HG03196 (cell line): ENCODE results near the gene HSF4.

Source experiments
- ATAC-seq: cut with Tn5 transposase; IDR thresholded peaks from one replicate; pipeline ENCODE4 v1.9.1; 2021; ENCODE audit not compliant: unreplicated experiment

The HSF4 gene

DNA sequence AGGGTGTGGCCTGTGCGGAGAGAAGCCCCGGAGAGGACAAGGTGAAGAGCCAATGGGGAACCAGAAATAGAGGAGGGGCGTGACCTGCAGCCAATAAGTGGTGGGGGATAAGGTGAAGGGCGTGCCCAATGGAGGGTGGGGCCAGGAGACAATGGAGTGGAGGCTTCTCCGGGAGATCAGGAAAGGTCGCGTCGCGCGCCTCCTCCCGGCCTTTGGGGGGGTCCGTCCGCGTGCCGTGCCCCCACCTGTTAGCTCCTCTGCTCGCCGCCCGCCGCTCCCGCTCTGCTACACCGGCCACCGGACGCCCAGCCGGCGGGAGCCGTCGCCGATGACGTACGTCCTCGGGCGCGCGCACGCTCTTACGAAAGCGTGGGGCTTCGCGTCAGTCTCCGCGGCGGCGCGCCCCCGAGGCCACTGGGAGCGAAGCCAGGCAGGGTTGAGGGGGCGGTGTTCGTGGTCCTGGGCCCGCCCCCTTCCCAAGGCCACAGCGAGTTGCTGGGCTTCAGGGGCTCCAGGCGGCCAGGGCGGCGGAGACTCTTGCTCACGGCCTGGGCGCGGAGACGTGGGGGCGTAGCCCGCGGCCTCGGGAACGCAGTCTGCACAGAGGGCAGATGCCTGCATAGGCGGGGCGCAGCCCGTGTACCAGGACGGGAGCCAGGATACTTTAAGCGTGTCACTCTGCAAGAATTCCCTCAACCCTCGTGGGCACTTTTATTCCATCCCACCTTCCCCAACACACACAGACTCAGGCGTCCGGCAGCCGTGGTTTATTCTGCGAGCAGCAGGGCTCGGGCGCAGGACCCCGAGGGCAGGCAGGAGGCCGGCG is 19.3 kb downstream of the HSF4 start, which contains the start of gene MATCAP1:
Gene MATCAP1 (minus strand): TSS at position 337 of the 826 bp plus-strand sequence. CDS start 3,353 bp downstream, outside the sequence.
- ATAC-seq = peak; percentile 86

GRCh38 chr16:67184453-67184994 is 20.0 kb downstream of the HSF4 start:
- peak; percentile 9 for ATAC-seq

DNA sequence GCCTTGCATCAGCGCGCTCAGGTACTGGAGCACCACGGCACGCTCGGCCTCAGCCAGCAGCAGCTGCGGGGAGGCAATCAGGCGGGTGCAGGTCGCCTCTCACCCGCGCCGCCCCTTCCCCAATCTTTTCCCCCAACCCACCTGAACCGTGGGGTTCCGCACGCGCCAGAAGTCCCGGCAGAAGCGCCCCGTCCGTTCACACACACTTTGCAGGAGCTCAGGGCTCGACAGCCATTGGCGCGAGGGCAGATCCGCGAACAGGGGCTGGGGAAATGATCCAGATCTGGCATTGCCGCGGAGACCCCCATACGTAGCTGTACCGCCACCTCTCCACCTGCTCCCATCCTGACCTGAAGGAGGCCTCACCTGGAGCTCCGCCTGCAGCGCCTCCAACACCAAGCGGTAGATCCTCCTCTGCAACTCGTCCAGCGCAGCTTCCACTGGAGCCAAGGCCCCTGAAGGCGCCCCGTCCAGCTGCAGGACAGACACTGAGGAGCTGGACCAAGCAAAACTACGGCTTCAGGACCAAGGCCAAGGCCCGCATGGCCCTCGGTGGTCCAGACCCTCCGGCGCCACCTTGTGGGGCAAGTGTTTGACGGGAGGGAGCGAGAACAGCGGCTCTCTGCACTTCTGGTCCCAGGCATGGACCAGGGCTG is 20.6 kb downstream of the HSF4 start:
- peak; percentile 27 for ATAC-seq

- no peak for ATAC-seq
Measured at GRCh38 chr16:67185651-67186134, 21.1 kb downstream of the HSF4 start.

GRCh38 chr16:67186550-67186950 is 22.0 kb downstream of the HSF4 start:
- no peak for ATAC-seq

- ATAC-seq = no peak
Measured at GRCh38 chr16:67187175-67187890, 22.8 kb downstream of the HSF4 start.

DNA sequence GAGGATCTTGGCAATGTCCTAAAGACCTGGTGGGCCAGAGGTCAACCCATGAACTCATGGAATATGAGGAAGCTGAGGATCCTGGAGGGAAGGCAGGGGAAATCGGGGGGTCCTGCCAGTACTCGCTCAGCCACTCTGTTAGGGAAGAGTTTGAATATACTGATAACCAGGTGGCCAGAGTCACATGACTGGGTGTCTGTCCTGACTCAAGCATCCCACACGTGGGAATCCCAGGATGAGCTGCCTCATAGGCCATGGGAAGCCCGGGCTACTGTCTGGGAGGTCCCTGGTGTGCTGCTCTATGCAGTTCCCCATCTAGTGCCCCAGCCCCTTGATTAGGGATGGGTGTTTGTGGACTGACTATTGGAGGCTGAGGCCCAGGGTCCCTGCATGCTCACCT is 23.8 kb downstream of the HSF4 start:
- no peak for ATAC-seq

- no peak for ATAC-seq
Measured at GRCh38 chr16:67188798-67189197, 24.3 kb downstream of the HSF4 start.

DNA sequence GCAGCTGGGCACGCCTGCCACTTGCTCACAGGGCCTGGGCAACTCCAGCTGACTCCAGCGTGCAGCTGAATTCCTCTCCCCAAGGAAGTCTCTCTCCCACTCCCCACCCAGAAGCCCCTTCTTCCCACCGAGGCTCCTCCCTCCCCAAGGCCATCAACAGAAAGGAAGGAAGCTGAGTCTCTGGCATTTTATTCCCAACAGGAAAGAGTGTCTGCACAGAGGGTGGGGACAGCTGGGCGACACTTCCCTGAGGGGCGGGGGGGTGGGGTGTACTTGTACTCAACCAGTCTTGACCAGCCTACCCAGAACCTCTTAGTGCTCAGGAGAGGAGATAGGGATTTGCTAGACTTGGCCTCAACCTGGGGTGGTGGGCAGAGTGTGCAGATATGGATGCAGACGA is 25.5 kb downstream of the HSF4 start, which contains the start of gene EXOC3L1:
Gene EXOC3L1 (minus strand): TSS at position 96 of the 400 bp plus-strand sequence. CDS start 460 bp downstream, outside the sequence.
- no peak for ATAC-seq

- ATAC-seq = no peak
Measured at GRCh38 chr16:67190448-67191399, 26.2 kb downstream of the HSF4 start.

GRCh38 chr16:67191411-67191994 is 27.0 kb downstream of the HSF4 start:
- no peak for ATAC-seq

- peak; percentile 86 for ATAC-seq
Measured at GRCh38 chr16:67191995-67192681, 27.6 kb downstream of the HSF4 start, which contains the start of gene E2F4. Gene E2F4 (plus strand): TSS chr16:67192155. CDS start chr16:67192228, 73 bp downstream.

- peak; percentile 10 for ATAC-seq
Measured at GRCh38 chr16:67192781-67193361, 28.3 kb downstream of the HSF4 start.

DNA sequence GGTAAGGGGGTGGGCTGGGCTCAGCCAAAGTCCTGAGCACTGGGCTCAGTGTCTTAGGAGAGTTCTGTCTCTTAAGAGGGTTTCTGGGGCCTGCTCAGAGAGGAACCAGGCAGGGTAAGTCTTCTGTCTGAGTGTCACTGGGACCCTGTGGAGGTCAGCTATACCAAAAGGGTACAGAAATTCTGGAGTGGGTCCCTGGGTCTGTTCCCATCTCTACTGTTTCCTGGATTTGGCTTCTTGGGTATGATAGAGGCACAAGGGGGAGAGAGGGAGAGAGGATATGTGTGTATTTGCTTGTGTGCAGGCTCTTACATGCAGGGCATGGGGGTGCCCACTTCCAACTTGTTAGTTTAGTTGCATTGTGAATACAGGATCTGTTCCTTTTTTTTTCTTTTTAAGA is 29.0 kb downstream of the HSF4 start:
- no peak for ATAC-seq

GRCh38 chr16:67194260-67194659 is 29.7 kb downstream of the HSF4 start:
- ATAC-seq = no peak

DNA sequence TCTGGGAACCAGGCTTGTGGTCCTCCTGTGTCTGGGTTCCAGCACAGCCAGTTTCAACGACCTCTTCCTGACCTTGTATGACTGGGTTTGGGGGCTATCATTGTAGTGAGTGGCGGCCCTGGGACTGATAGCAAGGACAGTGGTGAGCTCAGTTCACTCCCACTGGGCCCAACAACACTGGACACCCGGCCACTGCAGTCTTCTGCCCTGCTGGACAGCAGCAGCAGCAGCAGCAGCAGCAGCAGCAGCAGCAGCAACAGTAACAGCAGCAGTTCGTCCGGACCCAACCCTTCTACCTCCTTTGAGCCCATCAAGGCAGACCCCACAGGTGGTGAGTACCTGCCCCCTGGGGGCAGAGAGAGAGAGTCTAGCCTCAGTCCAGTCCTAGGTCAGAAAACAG is 31.1 kb downstream of the HSF4 start:
- ATAC-seq = no peak

DNA sequence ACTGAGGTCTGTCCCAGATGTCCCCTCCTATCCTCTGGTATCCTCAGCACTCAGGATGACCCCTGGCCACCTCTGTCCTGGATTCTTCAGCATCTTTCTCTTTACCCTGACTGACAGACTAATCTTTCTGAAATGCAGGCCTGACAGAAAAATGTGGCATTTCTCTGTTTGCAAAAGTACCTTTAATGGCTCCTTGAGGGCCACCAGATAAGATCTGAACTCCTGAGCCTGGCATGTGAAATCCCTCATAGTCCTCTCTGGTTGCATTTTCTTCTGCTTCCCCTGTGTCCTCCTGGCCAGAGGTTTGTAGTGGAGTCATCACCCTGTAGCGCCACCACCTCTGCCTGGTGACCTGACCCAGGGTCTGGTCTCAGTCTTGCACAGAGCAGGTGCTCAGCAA is 32.3 kb downstream of the HSF4 start:
- no peak for ATAC-seq

GRCh38 chr16:67197704-67198103 is 33.2 kb downstream of the HSF4 start:
- ATAC-seq = no peak
